Ectodermal cell (in vitro differentiated cells): Measurements from ENCODE around the gene GRIK1.

Experiments
- H3K27ac ChIP-seq: 2 replicates; pipeline ENCODE4 v1.7.0; 2013; ENCODE audit warnings: mild to moderate bottlenecking, low read depth, low read length; ENCODE audit not compliant: insufficient read depth, poor library complexity, severe bottlenecking
- H3K27me3 ChIP-seq: 2 replicates; pipeline ENCODE4 v1.7.0; 2013; ENCODE audit warnings: mild to moderate bottlenecking, low read length; ENCODE audit not compliant: insufficient read depth, control insufficient read depth, poor library complexity, severe bottlenecking
- H3K36me3 ChIP-seq: one replicate; pipeline ENCODE4 v1.7.0; 2013; ENCODE audit warnings: low read length; ENCODE audit not compliant: control insufficient read depth, insufficient read depth
- H3K4me1 ChIP-seq: one replicate; pipeline ENCODE4 v1.7.0; 2013; ENCODE audit warnings: low read length; ENCODE audit not compliant: control insufficient read depth, insufficient read depth
- H3K4me3 ChIP-seq: 2 replicates; pipeline ENCODE4 v1.7.0; 2013; ENCODE audit warnings: low read depth, low read length, control low read depth; ENCODE audit not compliant: insufficient read depth
- H3K9me3 ChIP-seq: 2 replicates; pipeline ENCODE4 v1.7.0; 2013; ENCODE audit warnings: mild to moderate bottlenecking, low read length, moderate library complexity; ENCODE audit not compliant: control insufficient read depth
- WGBS, 2 experiments: methylation state at CpG; one replicate each; pipeline ENCODE4 v1.1.7; 2013; ENCODE audit warnings: missing lambda C conversion rate in 2 of 2; 5-methylcytosine and 5-hydroxymethylcytosine counted together

GRIK1 gene

GRCh38 chr21:29843804-29844203, 96.0 kb downstream of the GRIK1 start:
- Histone ChIP-seq H3K9me3 (no peaks in the 10 kb centered on the region), H3K27ac (no peak overlapping the region), H3K27me3 (no peaks in the 10 kb centered on the region), H3K4me1 (no peaks in the 10 kb centered on the region), H3K36me3 (no peaks in the 10 kb centered on the region), H3K4me3 (no peak overlapping the region)
- 97 to 98% methylated on average over 3 of the region's 3 CpGs for WGBS, 2 experiments

- Histone ChIP-seq H3K27ac (no peak overlapping the region), H3K27me3 (no peaks in the 10 kb centered on the region), H3K4me1 (no peaks in the 10 kb centered on the region), H3K4me3 (no peak overlapping the region), H3K36me3 (no peaks in the 10 kb centered on the region), H3K9me3 (no peaks in the 10 kb centered on the region)
- WGBS, 2 experiments = 85 to 86% methylated on average over 1 of the region's 2 CpGs
Measured at GRCh38 chr21:29834617-29835016, 105.2 kb downstream of the GRIK1 start.

GRCh38 chr21:29832217-29832616, 107.6 kb downstream of the GRIK1 start:
- Histone ChIP-seq H3K27ac (no peak overlapping the region), H3K4me3 (no peak overlapping the region), H3K27me3 (no peaks in the 10 kb centered on the region), H3K9me3 (no peaks in the 10 kb centered on the region), H3K36me3 (no peaks in the 10 kb centered on the region), H3K4me1 (no peaks in the 10 kb centered on the region)
- WGBS, 2 experiments = 89 to 98% methylated on average over 2 of the region's 2 CpGs

- Histone ChIP-seq H3K4me3 (no peak overlapping the region), H3K36me3 (no peaks in the 10 kb centered on the region), H3K27me3 (no peaks in the 10 kb centered on the region), H3K4me1 (no peaks in the 10 kb centered on the region), H3K9me3 (no peaks in the 10 kb centered on the region), H3K27ac (no peak overlapping the region)
- WGBS, 2 experiments = 88 to 96% methylated on average over 2 of the region's 2 CpGs
Measured at GRCh38 chr21:29829564-29830275, 110.1 kb downstream of the GRIK1 start.

- WGBS, 2 experiments = 76 to 92% methylated on average over 2 of the region's 2 CpGs
- Histone ChIP-seq H3K4me3 (no peak overlapping the region), H3K27ac (no peak overlapping the region), H3K27me3 (no peaks in the 10 kb centered on the region), H3K9me3 (no peaks in the 10 kb centered on the region), H3K4me1 (no peaks in the 10 kb centered on the region), H3K36me3 (no peaks in the 10 kb centered on the region)
Measured at GRCh38 chr21:29827647-29828046, 112.1 kb downstream of the GRIK1 start.

- Histone ChIP-seq H3K4me3 (no peak overlapping the region), H3K36me3 (no peaks in the 10 kb centered on the region), H3K27me3 (no peaks in the 10 kb centered on the region), H3K4me1 (no peaks in the 10 kb centered on the region), H3K9me3 (no peaks in the 10 kb centered on the region), H3K27ac (no peak overlapping the region)
- WGBS, 2 experiments = 94 to 97% methylated on average over 3 of the region's 3 CpGs
Measured at GRCh38 chr21:29827236-29827635, 112.6 kb downstream of the GRIK1 start.

GRCh38 chr21:29826386-29826785, 113.4 kb downstream of the GRIK1 start:
- WGBS, 2 experiments = no CpG with 5 or more reads among the region's 1 CpG
- no peak overlapping the region for H3K4me3 ChIP-seq
- H3K9me3 ChIP-seq = no peaks in the 10 kb centered on the region
- H3K27me3 ChIP-seq = no peaks in the 10 kb centered on the region
- no peaks in the 10 kb centered on the region for H3K36me3 ChIP-seq
- no peaks in the 10 kb centered on the region for H3K4me1 ChIP-seq
- H3K27ac ChIP-seq = no peak overlapping the region

GRCh38 chr21:29825936-29826335, 113.9 kb downstream of the GRIK1 start:
- H3K36me3 ChIP-seq = no peaks in the 10 kb centered on the region
- no peaks in the 10 kb centered on the region for H3K4me1 ChIP-seq
- no peak overlapping the region for H3K4me3 ChIP-seq
- 86% methylated on average over 1 of the region's 2 CpGs; no CpG with 5 or more reads in 1 of the 2 experiments for WGBS, 2 experiments
- no peaks in the 10 kb centered on the region for H3K27me3 ChIP-seq
- H3K9me3 ChIP-seq = no peaks in the 10 kb centered on the region
- no peak overlapping the region for H3K27ac ChIP-seq

GRCh38 chr21:29825345-29825744, 114.5 kb downstream of the GRIK1 start:
- Histone ChIP-seq H3K4me1 (no peaks in the 10 kb centered on the region), H3K9me3 (no peaks in the 10 kb centered on the region), H3K4me3 (no peak overlapping the region), H3K36me3 (no peaks in the 10 kb centered on the region), H3K27ac (no peak overlapping the region), H3K27me3 (no peaks in the 10 kb centered on the region)

- Histone ChIP-seq H3K4me3 (no peak overlapping the region), H3K9me3 (no peaks in the 10 kb centered on the region), H3K27me3 (no peaks in the 10 kb centered on the region), H3K27ac (no peak overlapping the region), H3K4me1 (no peaks in the 10 kb centered on the region), H3K36me3 (no peaks in the 10 kb centered on the region)
Measured at GRCh38 chr21:29822064-29822463, 117.7 kb downstream of the GRIK1 start.

- H3K27me3 ChIP-seq = no peaks in the 10 kb centered on the region
- H3K27ac ChIP-seq = no peak overlapping the region
- no peak overlapping the region for H3K4me3 ChIP-seq
- H3K36me3 ChIP-seq = no peaks in the 10 kb centered on the region
- H3K4me1 ChIP-seq = no peaks in the 10 kb centered on the region
- no peaks in the 10 kb centered on the region for H3K9me3 ChIP-seq
- 93 to 94% methylated on average over 1 of the region's 1 CpG for WGBS, 2 experiments
Measured at GRCh38 chr21:29821230-29821629, 118.6 kb downstream of the GRIK1 start.
